ENCODE results near the gene SORBS2. TPM values are rescaled to one million over a fixed set of nuclear protein-coding genes. Genes with fewer than 3 reads are reported as not detected.

SORBS2 gene
- total and polyA plus RNA-seq, 2 of the 8 experiments (the other 6 are each of a cell fraction or from before 2014, with no cell fraction given): 73.0 to 87.1 TPM

- no peak overlapping the region for H4K5ac ChIP-seq (ENCODE audit: insufficient read length, low read depth, low read length)
- no peak overlapping the region for H3K23ac ChIP-seq (ENCODE audit: insufficient read length)
- no peak overlapping the region for H4K91ac ChIP-seq (replicated peaks; ENCODE audit: insufficient read length, low read length)
- no peak overlapping the region for H3K4me3 ChIP-seq (ENCODE audit: extremely low read depth in 1 of 4, insufficient read depth in 2 of 4, low read depth in 3 of 4, low read length in 4 of 4)
- H3K36me3 ChIP-seq (ENCODE audit: control insufficient read depth in 2 of 4, insufficient read depth in 4 of 4, low read length in 3 of 4): no peaks in the 10 kb centered on the region
- no peak for TF ChIP-seq GABPA (IDR thresholded peaks at IDR 0.05; ENCODE audit: borderline replicate concordance, insufficient read depth, low read length)
- peak; percentile 29; the same call in 1 of the 2 replicates for TF ChIP-seq CEBPB (IDR thresholded peaks at IDR 0.05; ENCODE audit: low read depth, low read length)
- H3K18ac ChIP-seq (ENCODE audit: extremely low read depth, low read length): no peak overlapping the region
- H4K8ac ChIP-seq (ENCODE audit: extremely low read depth, insufficient read depth, low read length): no peak overlapping the region
- POLR2A ChIA-PET (ENCODE audit: partially characterized antibody): no interaction called here
- no peak for FAIRE-seq
- H3K23me2 ChIP-seq (ENCODE audit: low read depth, low read length): no peaks in the 10 kb centered on the region; the same call in none of the 2 replicates
- H2BK12ac ChIP-seq (ENCODE audit: low read depth, low read length): no peak overlapping the region
- WGBS, 2 experiments (ENCODE audit: extremely low coverage in 1 of 2, insufficient coverage in 1 of 2, insufficient read length in 1 of 2, insufficient replicate concordance in 2 of 2, low coverage in 1 of 2, low lambda C conversion rate in 2 of 2, missing lambda C conversion rate in 1 of 2): 88% methylated on average over 9 of the region's 9 CpGs; no CpG with 5 or more reads in 1 of the 2 experiments
- DNase-seq (ENCODE audit: low read depth in 1 of 2, low spot score in 2 of 2): no peak
- no peak overlapping the region for H2BK5ac ChIP-seq (ENCODE audit: low read depth, low read length)
- no peak overlapping the region for H3K56ac ChIP-seq (replicated peaks; ENCODE audit: insufficient read length, low read depth, low read length)
- CTCF ChIA-PET (ENCODE audit: partially characterized antibody): interaction anchor here (1.4 kb wide), 1 partner anchor 14 kb away, joined by 3 read pairs; no protein-coding TSS in a partner anchor
- H3K14ac ChIP-seq (ENCODE audit: insufficient read length): no peak overlapping the region
- H2AFZ ChIP-seq (ENCODE audit: low read length): no peak overlapping the region
- no peak overlapping the region for H3K27ac ChIP-seq (ENCODE audit: low read depth, low read length)
- no peak overlapping the region for H3K9ac ChIP-seq (replicated peaks in 1 of 4; ENCODE audit: extremely low read depth in 1 of 4, low read depth in 3 of 4, low read length in 3 of 4)
- H3K9me3 ChIP-seq (ENCODE audit: insufficient read depth in 2 of 2, low read depth in 1 of 2, low read length in 1 of 2): no peaks in the 10 kb centered on the region
- H4K20me1 ChIP-seq (replicated peaks in 1 of 2; ENCODE audit: control insufficient read depth in 1 of 2, insufficient read depth in 2 of 2, low read length in 2 of 2): no peaks in the 10 kb centered on the region
- H3K79me1 ChIP-seq (ENCODE audit: low read depth, low read length): 0 out of 2 replicates have a peak, but pooled peaks cover 2% of the 10 kb centered on the region
- H2AK5ac ChIP-seq (ENCODE audit: low read depth, low read length): no peak overlapping the region
- peaks cover 0 to 3% (median 0%) of the 10 kb centered on the region in 4 experiments; a peak in 1 of 7 replicates for H3K4me1 ChIP-seq (replicated peaks in 1 of 4; ENCODE audit: control insufficient read depth in 3 of 4, insufficient read depth in 4 of 4, low read length in 3 of 4)
- H2BK120ac ChIP-seq (replicated peaks; ENCODE audit: low read depth, low read length): no peak overlapping the region
- no peak overlapping the region for H3K4ac ChIP-seq (replicated peaks; ENCODE audit: insufficient read length, low read depth, low read length)
- H2BK20ac ChIP-seq (ENCODE audit: low read length): no peak overlapping the region
- peaks cover 0 to 52% of the 10 kb centered on the region in 2 experiments; a peak in 2 of 4 replicates for H3K79me2 ChIP-seq (ENCODE audit: control insufficient read depth in 1 of 2, insufficient read depth in 2 of 2, low read length in 2 of 2)
- H3K4me2 ChIP-seq (ENCODE audit: insufficient read depth in 1 of 2, low read depth in 2 of 2, low read length in 2 of 2): no peak overlapping the region
- no peak overlapping the region for H2BK15ac ChIP-seq (ENCODE audit: low read length)
- no peaks in the 10 kb centered on the region for H3K27me3 ChIP-seq (replicated peaks in 1 of 4; ENCODE audit: control insufficient read depth in 3 of 4, extremely low read depth in 1 of 4, insufficient read depth in 3 of 4, low read length in 3 of 4)
Measured at GRCh38 chr4:185761352-185762235, 50.4 kb downstream of the SORBS2 start.
